Measurements from ENCODE around the gene SAMD11. TPM values are rescaled to one million over a fixed set of nuclear protein-coding genes. Genes with fewer than 3 reads are reported as not detected.

SAMD11 gene
- total RNA-seq, 2 experiments from 2014 or later = not detected

- no peak overlapping the region for H3K27ac Mint-ChIP-seq
- H3K4me3 Mint-ChIP-seq = no peak overlapping the region
- H3K27me3 Mint-ChIP-seq = peaks cover 8% of the 10 kb centered on the region
- no peaks in the 10 kb centered on the region for H3K9me3 Mint-ChIP-seq
- H3K4me1 Mint-ChIP-seq = peaks cover 6% of the 10 kb centered on the region
- peaks cover 5% of the 10 kb centered on the region for H3K36me3 Mint-ChIP-seq
- no peak for DNase-seq
Measured at GRCh38 chr1:964691-965525, 41.2 kb downstream of the SAMD11 start.

DNA sequence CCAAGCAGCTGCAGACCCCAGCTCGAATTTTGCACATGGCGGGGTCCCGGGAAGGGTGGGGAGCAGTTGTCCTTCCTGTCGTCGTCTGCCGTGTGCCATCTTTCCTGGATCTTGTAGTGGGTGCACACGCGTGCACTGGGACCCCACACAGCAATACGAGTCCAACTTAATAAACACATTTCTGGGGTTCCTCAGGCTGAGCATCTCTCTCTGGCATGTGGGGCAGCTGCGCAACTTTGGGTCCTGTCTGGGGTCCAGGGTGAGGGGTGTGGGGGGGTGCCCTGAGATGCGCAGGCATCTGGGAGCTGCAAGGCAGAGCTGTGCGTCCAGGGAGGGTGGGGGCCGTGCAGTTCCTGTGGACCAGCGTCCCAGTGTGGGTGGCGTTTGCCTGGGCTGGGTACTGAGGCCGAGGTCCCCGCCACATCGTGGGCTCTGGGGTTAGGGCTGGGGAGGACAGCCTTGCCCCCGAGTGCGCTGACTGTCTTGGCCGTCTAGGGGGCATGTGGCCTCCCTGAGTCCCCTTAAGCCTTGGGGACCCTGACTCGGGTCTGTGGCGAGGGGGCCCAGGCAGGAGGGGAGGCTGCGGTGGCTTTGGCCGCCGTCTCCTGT is 41.9 kb downstream of the SAMD11 start:
- Mint-ChIP-seq H3K9me3 (no peaks in the 10 kb centered on the region), H3K27me3 (peaks cover 8% of the 10 kb centered on the region), H3K36me3 (peaks cover 5% of the 10 kb centered on the region), H3K4me1 (peaks cover 6% of the 10 kb centered on the region), H3K4me3 (peak overlapping the region; percentile 47), H3K27ac (peak overlapping the region; percentile 66)
- no peak for DNase-seq

GRCh38 chr1:966135-966703 is 42.5 kb downstream of the SAMD11 start, which contains the start of gene PLEKHN1:
Gene PLEKHN1, plus strand, starts transcription at chr1:966482. Its CDS starts 50 bp downstream, at chr1:966532.
- Mint-ChIP-seq H3K36me3 (peaks cover 5% of the 10 kb centered on the region), H3K27me3 (peaks cover 8% of the 10 kb centered on the region), H3K9me3 (no peaks in the 10 kb centered on the region), H3K27ac (peak within 1 kb of the TSS; percentile 80), H3K4me3 (peak within 1 kb of the TSS; percentile 77), H3K4me1 (peaks cover 6% of the 10 kb centered on the region)
- peak; percentile 63 for DNase-seq

- peak overlapping the region; percentile 80 for H3K27ac Mint-ChIP-seq
- DNase-seq = peak; percentile 86
- H3K4me3 Mint-ChIP-seq = peak overlapping the region; percentile 77
- peaks cover 6% of the 10 kb centered on the region for H3K4me1 Mint-ChIP-seq
- peaks cover 12% of the 10 kb centered on the region for H3K27me3 Mint-ChIP-seq
- peaks cover 5% of the 10 kb centered on the region for H3K36me3 Mint-ChIP-seq
- no peaks in the 10 kb centered on the region for H3K9me3 Mint-ChIP-seq
Measured at GRCh38 chr1:966704-967300, 43.1 kb downstream of the SAMD11 start.

GRCh38 chr1:967466-968343 is 44.0 kb downstream of the SAMD11 start:
- Mint-ChIP-seq H3K27ac (no peak overlapping the region), H3K9me3 (no peaks in the 10 kb centered on the region), H3K36me3 (peaks cover 5% of the 10 kb centered on the region), H3K27me3 (peaks cover 16% of the 10 kb centered on the region), H3K4me3 (no peak overlapping the region), H3K4me1 (peaks cover 3% of the 10 kb centered on the region)
- no peak for DNase-seq

DNA sequence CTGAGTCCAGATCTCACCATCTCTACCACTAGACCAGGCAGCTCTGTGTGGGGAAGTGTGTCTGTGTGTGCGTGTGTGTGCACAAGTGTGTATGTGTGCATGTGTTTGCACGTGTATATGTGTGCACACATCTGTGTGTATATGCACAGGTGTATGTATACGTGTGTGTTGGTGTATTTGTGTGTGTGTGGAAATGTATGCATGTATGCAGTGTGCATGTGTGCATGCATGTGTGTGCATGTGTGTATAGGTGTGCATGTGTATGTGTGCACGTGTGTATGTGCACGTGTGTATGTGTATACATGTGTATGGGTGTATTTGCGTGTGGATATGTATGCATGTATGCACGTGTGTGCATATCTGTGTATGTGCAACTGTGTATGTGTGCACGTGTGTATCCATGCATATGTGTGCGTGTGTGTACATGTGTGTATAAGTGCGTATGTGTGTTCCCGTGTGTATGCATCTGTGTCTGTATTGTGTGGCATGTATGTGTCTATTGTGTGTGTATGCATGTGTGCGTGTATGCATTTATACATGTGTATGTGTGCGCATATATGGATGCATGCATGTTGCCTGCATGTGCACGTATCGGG is 45.6 kb downstream of the SAMD11 start:
- Mint-ChIP-seq H3K9me3 (no peaks in the 10 kb centered on the region), H3K27me3 (peaks cover 22% of the 10 kb centered on the region), H3K36me3 (peaks cover 2% of the 10 kb centered on the region), H3K4me3 (no peak overlapping the region), H3K27ac (no peak overlapping the region), H3K4me1 (peaks cover 3% of the 10 kb centered on the region)
- no peak for DNase-seq

DNA sequence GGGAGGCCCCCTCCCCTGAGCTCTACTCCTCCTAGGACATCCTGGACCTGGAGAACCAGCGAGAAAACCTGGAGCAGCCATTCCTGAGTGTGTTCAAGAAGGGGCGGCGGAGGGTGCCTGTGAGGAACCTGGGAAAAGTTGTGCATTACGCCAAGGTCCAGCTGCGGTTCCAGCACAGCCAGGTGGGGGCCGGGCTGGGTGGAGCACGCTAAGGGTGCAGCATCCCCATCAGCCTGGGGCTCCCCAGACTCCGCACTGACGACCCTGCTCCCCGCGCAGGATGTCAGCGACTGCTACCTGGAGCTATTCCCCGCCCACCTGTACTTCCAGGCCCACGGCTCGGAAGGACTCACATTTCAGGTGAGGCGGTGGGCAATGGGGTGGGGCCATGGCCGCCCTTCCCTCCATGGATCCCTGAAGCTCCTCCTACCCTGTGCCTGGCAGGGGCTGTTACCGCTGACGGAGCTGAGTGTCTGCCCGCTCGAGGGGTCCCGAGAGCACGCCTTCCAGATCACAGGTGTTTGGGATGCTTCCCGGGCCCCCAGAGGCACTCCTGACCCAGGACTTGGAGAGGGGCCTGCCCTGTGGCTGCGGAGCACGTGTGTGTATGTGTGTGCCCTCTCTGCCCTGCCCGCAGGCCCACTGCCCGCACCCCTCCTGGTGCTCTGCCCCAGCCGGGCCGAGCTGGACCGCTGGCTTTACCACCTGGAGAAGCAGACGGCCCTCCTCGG is 46.7 kb downstream of the SAMD11 start:
- Mint-ChIP-seq H3K27me3 (peaks cover 30% of the 10 kb centered on the region), H3K9me3 (no peaks in the 10 kb centered on the region), H3K4me1 (peaks cover 3% of the 10 kb centered on the region), H3K4me3 (no peak overlapping the region), H3K36me3 (peaks cover 2% of the 10 kb centered on the region), H3K27ac (no peak overlapping the region)
- no peak for DNase-seq

GRCh38 chr1:970973-971730 is 47.4 kb downstream of the SAMD11 start:
- peaks cover 37% of the 10 kb centered on the region for H3K27me3 Mint-ChIP-seq
- no peak overlapping the region for H3K27ac Mint-ChIP-seq
- no peaks in the 10 kb centered on the region for H3K9me3 Mint-ChIP-seq
- DNase-seq = no peak
- peaks cover 3% of the 10 kb centered on the region for H3K4me1 Mint-ChIP-seq
- no peaks in the 10 kb centered on the region for H3K36me3 Mint-ChIP-seq
- H3K4me3 Mint-ChIP-seq = no peak overlapping the region

GRCh38 chr1:971751-972506 is 48.2 kb downstream of the SAMD11 start:
- H3K9me3 Mint-ChIP-seq = no peaks in the 10 kb centered on the region
- H3K4me1 Mint-ChIP-seq = peaks cover 2% of the 10 kb centered on the region
- no peak overlapping the region for H3K27ac Mint-ChIP-seq
- no peak for DNase-seq
- H3K36me3 Mint-ChIP-seq = no peaks in the 10 kb centered on the region
- H3K4me3 Mint-ChIP-seq = no peak overlapping the region
- H3K27me3 Mint-ChIP-seq = peaks cover 37% of the 10 kb centered on the region

- H3K36me3 Mint-ChIP-seq = no peaks in the 10 kb centered on the region
Measured at GRCh38 chr1:972726-973458, 49.2 kb downstream of the SAMD11 start.

DNA sequence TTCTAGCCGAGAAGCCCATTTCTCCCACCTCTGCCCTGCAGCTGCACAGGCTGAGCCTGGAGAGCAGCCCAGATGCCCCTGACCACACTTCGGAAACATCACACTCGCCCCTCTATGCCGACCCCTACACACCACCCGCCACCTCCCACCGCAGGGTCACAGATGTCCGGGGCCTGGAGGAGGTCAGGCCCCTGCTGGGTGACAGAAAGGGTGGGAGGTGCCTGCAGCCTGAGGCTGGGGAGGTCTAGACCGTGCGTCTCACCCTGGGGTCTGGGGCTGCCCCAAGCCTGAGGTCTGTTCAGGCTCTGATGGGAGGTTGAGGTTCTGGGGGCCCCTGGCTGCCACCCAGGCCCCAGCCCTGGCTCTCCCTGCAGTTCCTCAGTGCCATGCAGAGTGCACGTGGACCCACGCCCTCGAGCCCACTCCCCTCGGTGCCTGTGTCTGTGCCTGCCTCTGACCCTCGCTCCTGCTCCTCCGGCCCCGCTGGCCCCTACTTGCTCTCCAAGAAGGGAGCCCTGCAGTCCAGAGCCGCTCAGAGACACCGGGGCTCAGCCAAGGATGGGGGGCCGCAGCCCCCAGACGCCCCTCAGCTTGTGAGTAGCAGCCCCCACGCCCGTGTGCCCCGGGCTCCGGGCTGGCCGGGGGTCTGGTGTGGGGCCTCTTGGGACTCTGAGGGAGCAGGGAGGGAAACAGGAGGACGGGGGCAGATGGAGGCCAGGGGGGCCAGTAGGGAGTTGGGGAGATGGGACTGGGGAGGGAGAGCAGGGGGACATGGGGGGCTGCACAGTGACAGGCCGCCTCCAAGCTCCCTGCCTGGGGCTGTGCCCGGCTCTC is 50.0 kb downstream of the SAMD11 start:
- no peaks in the 10 kb centered on the region for H3K9me3 Mint-ChIP-seq
- H3K27ac Mint-ChIP-seq = no peak overlapping the region
- H3K4me3 Mint-ChIP-seq = no peak overlapping the region
- H3K4me1 Mint-ChIP-seq = no peaks in the 10 kb centered on the region
- DNase-seq = no peak
- peaks cover 39% of the 10 kb centered on the region for H3K27me3 Mint-ChIP-seq
- H3K36me3 Mint-ChIP-seq = no peaks in the 10 kb centered on the region

More at GRCh38 chr1:972726-973458, 49.2 kb downstream of the SAMD11 start:
- Mint-ChIP-seq H3K4me1 (no peaks in the 10 kb centered on the region), H3K27ac (no peak overlapping the region), H3K4me3 (no peak overlapping the region), H3K9me3 (no peaks in the 10 kb centered on the region), H3K27me3 (peaks cover 37% of the 10 kb centered on the region)
- DNase-seq = no peak
